CD4-positive, alpha-beta T cell treated with Interleukin-21 for 1 hour (primary cell): Measurements from ENCODE around the gene CSRP1.

Experiments used
- DNase-seq: peaks from one replicate; pipeline ENCODE4 v3.0.0-alpha.2; 2020

The CSRP1 gene

DNA sequence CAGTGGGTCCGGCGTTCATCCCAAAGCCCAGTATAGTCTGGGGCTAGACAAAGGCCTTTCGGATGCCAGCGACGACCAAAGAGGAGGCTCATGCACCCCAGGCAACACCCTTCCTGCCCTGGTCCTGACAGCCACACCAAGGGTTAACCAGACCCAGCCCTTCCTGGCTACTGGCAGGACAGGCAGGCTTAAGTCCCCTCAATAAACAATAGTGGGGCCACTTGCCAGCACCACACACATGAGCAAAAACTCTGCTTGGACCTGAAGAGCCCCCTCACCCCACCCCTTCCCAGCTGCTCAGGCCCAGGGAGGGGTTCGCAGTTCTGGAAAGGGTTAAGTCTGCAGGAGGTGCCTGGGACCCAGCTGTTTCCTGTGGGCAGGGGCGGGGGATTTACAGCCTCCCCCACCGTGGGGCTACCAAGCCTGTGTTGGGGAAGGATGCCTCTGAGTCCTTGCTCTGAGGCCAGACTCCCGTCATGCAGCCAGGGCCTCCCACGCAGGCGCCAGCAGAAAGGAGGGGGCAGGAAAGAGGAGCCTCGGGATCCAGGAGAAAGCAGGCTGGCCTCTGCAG lies 56.1 kb downstream of the CSRP1 start:
- DNase-seq, result no peak

DNA sequence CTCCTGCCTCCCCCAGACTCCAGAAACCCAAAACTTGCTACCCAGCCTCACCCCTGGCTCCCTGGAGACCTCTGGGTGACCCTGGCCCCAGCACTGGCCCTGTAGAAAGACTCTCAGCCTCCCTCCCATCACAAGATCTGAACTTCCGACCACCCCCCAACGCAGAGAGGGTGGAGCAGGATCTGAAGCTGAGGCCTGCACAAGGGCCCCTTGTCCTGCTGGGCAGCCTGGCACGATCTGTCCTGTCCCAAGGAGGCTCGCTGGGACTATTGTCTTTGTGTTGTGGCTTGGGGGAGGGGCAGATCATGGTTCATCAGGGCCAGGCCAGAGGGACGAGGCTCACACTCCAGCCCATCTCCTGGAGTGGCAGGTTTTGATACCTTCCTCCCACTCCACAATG lies 57.9 kb downstream of the CSRP1 start:
- no peak for DNase-seq

DNA sequence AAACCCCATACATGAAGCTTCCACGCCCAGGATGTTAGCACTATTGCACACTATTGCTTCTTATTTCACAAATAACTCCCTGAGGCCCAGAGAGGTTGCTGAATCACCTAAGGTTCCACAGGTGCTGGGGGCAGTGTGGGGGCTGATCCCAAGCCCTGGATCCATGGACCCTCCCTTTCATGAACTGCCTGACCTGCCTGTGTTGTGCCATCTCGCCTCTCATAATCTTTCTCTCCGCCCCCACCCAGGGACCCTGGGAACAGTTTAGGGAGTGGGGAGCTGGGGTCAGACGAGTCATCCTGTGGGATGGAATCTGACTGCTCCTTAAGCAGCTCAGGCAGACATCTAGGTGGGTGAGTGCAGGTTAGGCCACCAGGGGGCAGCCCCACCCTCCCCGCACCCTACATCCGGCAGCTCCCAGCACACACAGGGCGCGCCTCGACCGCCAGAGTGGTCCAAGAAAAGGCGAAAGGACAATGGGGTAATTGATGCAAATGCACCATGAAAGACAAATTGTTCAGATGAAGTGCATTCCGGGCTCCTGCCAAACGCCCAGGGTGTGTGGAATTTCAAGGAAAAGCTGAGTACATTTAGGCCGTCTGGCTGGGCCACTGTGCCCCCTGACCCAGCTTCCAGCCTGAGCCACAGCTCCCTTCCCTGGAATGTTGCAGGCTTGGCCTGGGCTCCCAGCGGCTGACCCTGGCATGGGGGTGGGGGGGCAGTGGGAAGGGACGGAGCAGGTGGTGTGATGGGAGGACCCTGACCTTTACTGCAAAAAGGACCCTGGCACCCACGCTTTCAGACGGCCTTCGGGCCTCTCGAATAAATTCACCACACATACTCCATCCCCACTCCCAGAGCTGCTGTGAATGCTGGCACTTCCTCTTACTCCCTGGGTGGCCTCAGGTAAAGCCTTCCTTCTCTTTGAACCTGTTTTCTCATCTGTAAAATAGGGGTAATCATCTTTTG lies 58.7 kb downstream of the CSRP1 start:
- DNase-seq, result peak; percentile 55

DNA sequence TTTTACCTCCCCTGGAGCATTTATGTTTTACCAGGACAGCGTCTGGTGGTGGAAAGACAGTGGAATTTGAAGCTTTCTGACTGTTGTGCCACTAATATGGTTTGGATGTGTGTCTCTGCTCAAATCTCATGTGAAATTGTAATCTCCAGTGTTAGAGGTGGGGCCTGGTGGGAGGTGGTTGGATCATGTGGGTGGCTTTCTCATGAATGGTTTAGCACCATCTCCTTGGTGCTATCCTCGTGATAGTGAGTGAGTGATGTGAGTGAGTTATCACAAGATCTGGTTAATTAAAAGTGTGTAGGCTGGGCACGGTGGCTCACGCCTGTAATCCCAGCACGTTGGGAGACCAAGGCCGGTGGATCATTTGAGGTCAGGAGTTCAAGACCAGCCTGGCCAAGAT lies 61.6 kb downstream of the CSRP1 start:
- no peak for DNase-seq

DNA sequence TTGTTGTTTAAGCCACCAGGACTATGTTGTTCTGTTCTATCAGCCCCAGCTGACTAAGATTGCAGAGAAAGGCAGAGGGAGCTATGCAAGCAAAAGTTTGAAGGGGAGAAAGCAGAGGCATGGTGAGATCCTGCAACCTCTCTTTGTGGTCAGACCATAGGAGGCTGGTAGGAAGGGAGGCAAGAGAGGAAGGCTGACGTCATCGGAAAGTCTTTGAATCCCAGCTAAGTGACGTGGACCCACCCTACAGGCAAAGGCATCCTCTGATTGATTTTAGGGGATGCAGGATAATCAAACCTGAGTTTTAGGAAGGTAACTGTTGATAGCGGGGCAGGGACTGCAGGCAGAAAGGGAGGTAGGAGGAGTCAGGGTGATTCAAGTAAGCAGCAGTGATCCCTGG lies 62.1 kb downstream of the CSRP1 start:
- no peak for DNase-seq

DNA sequence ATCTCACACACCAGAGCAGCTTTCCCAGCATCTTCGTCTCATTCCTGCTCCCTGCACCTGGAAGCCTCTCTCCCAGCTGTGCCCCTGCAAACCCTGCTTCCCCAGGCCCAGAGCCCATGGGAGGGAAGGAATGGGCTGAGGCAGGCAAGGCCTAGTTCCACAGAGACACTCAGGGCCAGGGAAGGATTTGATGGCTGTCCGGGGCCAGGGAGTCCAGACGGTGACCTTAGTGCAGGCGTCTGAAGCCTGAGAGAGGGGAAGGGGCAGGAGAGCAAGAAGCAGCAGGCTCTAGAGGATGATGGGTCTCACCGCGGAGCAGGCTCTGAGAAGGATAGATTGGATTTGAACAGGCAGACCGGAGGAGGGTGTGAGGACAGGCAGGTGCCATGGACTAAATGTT lies 63.2 kb downstream of the CSRP1 start:
- DNase-seq, result no peak

DNA sequence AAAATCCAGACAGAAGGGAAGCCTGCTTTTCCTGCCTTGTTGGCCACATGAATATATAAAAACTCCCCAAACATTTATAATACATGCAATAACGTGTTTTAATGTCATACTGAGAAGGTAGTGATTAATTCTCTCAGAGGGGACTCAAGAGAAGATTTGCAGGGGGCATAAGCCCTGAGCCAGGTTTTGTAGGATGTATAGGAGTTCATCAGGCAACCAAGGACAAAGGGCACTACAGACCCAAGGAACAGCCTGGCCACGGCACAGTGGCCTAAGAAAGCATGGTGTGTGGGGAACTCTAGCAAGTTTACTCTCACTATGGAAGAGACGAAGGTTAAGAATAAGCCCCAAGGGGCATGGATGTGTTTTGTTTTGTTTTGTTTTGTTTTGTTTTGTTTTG lies 70.0 kb downstream of the CSRP1 start:
- no peak for DNase-seq

DNA sequence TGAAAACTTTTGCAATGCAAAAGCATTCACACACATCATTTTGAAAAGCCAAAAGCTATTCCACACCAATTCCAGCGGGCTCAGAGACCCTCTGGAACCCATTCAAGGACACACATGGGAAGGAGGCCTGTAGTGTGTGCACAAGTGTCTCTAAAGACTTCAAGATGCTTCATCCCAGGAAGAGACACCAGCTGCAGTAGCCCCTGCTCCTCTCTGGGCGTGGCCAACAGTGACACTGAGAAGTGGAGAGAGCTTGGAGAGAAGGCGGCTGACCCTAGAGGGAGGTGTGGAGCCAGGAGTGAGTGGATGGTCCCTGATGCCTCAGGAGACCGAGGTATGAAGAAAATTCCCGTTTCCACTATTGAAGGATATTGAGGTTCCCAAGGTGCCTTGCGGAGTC lies 70.5 kb downstream of the CSRP1 start:
- DNase-seq, result no peak

DNA sequence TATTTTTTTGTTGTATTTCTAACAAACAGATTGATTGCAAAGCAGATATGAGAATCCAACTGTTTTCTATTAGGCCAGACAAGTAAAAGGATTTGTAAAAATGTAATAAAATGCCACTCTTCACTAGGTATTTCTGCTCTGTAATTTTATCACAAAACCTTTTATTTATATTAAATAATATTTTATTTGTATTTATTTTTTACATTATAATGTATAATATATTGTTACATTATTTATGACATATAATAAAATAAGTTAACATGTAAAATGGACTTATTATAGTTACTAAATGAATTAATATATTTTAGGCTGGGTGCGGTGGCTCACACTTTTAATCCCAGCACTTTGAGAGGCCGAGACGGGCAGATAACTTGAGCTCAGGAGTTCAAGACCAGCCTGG lies 72.7 kb downstream of the CSRP1 start:
- DNase-seq, result no peak

DNA sequence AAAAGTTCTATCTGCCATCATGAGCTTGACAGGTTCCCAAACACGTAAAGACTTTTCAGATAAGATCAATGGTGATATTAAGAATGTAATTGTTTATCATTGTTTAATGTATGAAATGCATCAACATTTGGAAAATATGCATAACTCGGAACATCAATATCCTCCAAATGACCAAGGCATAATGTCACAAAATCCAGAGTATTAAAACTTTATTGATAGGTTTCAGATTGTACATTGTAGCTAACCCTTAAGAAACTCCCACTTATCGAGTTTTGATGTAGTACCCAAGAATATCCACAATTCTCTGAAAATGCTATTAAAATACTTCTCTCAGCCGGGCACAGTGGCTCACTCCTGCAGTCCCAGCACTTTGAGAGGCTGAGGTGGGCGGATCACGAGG lies 73.3 kb downstream of the CSRP1 start:
- no peak for DNase-seq
